ENCODE results near the gene HAO2.
"Not testable (repeated sequence)": the region's sequence is repeated elsewhere in the genome, so short reads cannot be mapped to it uniquely, and the experiment has no call there.

DNA sequence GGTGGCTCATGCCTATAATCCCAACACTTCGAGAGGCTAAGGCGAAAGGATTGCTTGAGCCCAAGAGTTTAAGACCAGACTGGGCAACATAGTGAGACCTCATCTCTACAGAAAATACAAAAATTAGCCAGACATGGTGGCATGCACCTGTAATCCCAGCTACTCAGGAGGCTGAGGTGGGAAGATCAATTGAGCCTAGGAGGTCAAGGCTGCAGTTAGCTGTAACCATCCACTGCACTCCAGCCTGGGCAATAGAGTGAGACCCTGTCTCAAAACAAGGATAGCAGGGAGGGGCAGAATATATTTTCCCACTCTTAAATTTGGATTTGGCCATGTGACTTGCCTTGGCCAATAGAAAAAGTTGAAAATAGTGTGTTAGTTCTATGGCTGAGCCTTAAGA lies 17.7 kb upstream of the HAO2 start:
- TF ChIP-seq EZH2 (IDR thresholded peaks at IDR 0.05; ENCODE audit: borderline replicate concordance, low read depth, low read length, poor library complexity, severe bottlenecking) = not testable (repeated sequence)
- TF ChIP-seq, protein P1, sequence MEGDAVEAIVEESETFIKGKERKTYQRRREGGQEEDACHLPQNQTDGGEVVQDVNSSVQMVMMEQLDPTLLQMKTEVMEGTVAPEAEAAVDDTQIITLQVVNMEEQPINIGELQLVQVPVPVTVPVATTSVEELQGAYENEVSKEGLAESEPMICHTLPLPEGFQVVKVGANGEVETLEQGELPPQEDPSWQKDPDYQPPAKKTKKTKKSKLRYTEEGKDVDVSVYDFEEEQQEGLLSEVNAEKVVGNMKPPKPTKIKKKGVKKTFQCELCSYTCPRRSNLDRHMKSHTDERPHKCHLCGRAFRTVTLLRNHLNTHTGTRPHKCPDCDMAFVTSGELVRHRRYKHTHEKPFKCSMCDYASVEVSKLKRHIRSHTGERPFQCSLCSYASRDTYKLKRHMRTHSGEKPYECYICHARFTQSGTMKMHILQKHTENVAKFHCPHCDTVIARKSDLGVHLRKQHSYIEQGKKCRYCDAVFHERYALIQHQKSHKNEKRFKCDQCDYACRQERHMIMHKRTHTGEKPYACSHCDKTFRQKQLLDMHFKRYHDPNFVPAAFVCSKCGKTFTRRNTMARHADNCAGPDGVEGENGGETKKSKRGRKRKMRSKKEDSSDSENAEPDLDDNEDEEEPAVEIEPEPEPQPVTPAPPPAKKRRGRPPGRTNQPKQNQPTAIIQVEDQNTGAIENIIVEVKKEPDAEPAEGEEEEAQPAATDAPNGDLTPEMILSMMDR (conservative IDR thresholded peaks at IDR 0.05; ENCODE audit: low read depth, low read length) = not testable (repeated sequence)
